DLD1 (cell line): ENCODE data around the gene SLC1A6.
"Not testable (repeated sequence)": the region's sequence is repeated elsewhere in the genome, so short reads cannot be mapped to it uniquely, and the experiment has no call there.

Experiments
- in situ Hi-C: cut with HindIII; loops from 2 replicates; pipeline ENCODE4 v1.10.0; 2017; ENCODE audit warnings: low sequenced_read_pairs

Gene SLC1A6

GRCh38 chr19:14959263-14959662 lies 20.4 kb downstream of the SLC1A6 start:
- in situ Hi-C loops: loop anchor here (5.0 kb wide), 1 partner anchor 57 kb away; no protein-coding TSS in a partner anchor

- in situ Hi-C loops: loop anchor here (5.0 kb wide), 1 partner anchor 55 kb away; no protein-coding TSS in a partner anchor
Measured at GRCh38 chr19:14957464-14957863, 22.2 kb downstream of the SLC1A6 start.

GRCh38 chr19:14954071-14954655 lies 25.5 kb downstream of the SLC1A6 start:
- in situ Hi-C loops: no loop called here

DNA sequence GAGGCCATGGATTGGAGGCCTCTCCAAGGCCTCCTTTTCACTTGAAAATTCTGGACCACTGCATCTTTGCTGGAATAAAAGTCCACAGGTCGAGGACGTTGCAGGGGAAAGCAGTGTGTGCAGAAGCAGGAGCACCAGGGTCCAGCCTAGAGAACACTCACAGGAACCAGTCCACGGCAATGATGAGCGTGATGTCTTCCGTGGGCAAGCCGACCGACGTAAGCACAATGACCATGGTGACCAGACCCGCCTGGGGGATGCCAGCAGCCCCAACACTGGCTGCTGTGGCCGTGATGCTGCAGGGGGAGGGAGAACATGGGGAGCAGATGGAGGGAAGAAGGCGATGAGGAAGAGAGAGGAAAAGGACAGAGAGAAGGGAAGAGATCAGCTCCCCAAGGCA lies 26.9 kb downstream of the SLC1A6 start:
- in situ Hi-C loops: no loop called here

GRCh38 chr19:14950421-14950820 lies 29.2 kb downstream of the SLC1A6 start:
- in situ Hi-C loops: no loop called here

DNA sequence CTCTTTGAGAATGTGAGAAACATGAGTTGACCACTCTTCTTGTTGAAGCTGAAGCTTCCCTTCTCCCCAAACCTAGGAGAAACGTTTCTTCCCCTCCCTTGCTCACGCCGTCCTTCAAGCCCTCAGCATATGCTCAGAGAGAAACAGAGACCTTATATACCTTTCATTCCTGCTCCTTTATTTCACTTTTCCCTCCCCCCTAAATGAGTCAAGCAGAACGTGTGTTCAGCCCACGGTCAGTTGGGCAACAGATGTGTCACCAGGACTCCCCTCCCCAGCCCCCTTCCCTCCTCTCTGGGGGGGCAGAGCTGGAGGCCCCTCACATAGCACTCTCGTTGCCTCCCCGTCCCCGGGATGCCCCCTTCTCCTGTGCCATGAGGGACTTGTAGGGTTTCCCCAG lies 29.8 kb downstream of the SLC1A6 start:
- in situ Hi-C loops: no loop called here

- in situ Hi-C loops: not testable (repeated sequence)
Measured at GRCh38 chr19:14949413-14949812, 30.3 kb downstream of the SLC1A6 start.

GRCh38 chr19:14944456-14944855 lies 35.2 kb downstream of the SLC1A6 start:
- in situ Hi-C loops: no loop called here

- in situ Hi-C loops: no loop called here
Measured at GRCh38 chr19:14943601-14944000, 36.1 kb downstream of the SLC1A6 start.

- in situ Hi-C loops: no loop called here
Measured at GRCh38 chr19:14941189-14941588, 38.5 kb downstream of the SLC1A6 start, which contains the start of gene OR7C2. Gene OR7C2, plus strand, starts transcription at chr19:14941489. Its CDS starts 0 bp downstream, at chr19:14941489.

GRCh38 chr19:14940266-14940665 lies 39.4 kb downstream of the SLC1A6 start:
- in situ Hi-C loops: no loop called here

DNA sequence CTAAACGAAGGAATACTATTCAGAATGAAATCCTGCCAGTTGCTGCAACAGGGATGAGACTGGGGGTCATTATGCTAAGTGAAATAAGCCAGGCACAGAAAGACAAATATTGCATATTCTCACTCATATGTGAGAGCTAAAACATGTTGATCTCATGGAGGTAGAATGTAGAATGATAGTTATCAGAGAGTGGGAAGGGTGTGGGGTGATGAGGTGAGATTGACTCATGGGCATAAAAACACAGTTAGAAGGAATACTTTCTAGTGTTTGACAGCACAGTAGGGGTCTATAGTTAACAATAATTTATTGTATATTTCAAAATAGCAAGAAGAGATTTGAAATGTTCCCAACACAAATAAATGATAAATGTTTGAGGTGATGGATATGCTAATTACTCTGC lies 46.2 kb downstream of the SLC1A6 start:
- in situ Hi-C loops: no loop called here

- in situ Hi-C loops: no loop called here
Measured at GRCh38 chr19:14916848-14917247, 62.8 kb downstream of the SLC1A6 start.

GRCh38 chr19:14915116-14915515 lies 64.5 kb downstream of the SLC1A6 start:
- in situ Hi-C loops: no loop called here

DNA sequence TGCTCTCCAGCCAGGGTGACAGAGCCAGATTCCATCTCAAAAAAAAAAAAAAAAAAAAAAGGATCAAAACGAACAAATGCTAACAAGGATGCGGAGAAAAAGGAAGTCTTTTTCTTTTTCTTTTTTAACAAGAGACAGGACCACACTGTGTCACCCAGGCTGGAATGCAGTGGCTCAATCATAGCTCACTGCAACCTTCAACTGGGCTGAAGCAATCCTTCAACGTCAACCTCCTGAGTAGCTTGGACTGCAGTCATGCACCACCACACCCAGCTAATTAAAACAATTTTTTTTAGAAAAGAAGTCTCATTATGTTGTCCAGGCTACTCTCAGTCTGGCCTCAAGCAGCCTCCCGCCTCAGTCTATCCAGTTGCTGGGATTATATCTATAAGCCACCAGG lies 73.0 kb downstream of the SLC1A6 start:
- in situ Hi-C loops: no loop called here

DNA sequence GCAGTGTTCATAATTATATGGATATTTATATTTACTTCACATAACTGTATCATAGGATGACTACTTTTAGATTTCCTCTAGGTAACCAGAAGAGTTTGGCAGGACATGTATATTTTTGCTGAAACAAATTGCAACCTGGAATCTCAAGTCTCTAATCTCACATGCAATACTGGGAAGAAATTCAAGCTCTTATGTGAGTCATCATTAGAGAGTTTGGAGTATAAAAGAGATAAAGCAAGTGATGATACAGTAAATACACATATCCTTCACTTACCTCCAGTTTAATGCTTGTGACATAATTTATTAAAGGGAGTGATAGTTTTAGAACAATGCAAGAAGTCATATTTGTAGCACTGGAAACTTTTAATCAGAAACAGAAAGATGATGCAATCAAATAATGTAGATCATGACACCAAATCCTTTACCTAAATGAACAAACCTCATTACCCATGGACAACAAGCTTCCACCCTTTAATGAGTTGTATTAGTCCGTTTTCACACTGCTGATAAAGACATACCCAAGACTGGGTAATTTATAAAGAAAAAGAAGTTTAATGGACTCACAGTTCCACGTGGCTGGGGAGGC lies 77.9 kb downstream of the SLC1A6 start:
- in situ Hi-C loops: loop anchor here (5.0 kb wide), 1 partner anchor 56 kb away; no protein-coding TSS in a partner anchor
